Keratinocyte (primary cell): ENCODE measurements around the gene DOCK7.

Experiments
- CTCF ChIP-seq, 3 experiments: IDR thresholded peaks in 1 of 3; conservative IDR thresholded peaks in 1 of 3; optimal IDR thresholded peaks in 1 of 3; 2 replicates in 2 of 3; 3 replicates in 1 of 3; pipeline versions ENCODE3 to v1.5.1; 2011; ENCODE audit warnings: low read length in 3 of 3, mild to moderate bottlenecking in 3 of 3, moderate library complexity in 2 of 3, control low read depth in 1 of 3, inconsistent platforms in 1 of 3; ENCODE audit not compliant: insufficient read depth in 2 of 3; ENCODE audit errors: extremely low read depth in 1 of 3
- EZH2 ChIP-seq: IDR thresholded peaks from one replicate; pipeline ENCODE4 v1.6.1; 2012; ENCODE audit warnings: inconsistent platforms, mild to moderate bottlenecking, low read length, moderate library complexity

GRCh38 chr1:62706985-62707743 lies 19.0 kb upstream of the DOCK7 start:
- TF ChIP-seq CTCF (optimal IDR thresholded peaks at IDR 0.05 in 1 of 3, IDR thresholded peaks at IDR 0.05 in 1 of 3, conservative IDR thresholded peaks at IDR 0.05 in 1 of 3; ENCODE audit: extremely low read depth in 1 of 3, insufficient read depth in 2 of 3, low read length in 3 of 3) (no peak), EZH2 (no peak)
